Peyer's patch (tissue), 4 donors: ENCODE measurements around the gene TSN. TPM values are rescaled to one million over a fixed set of nuclear protein-coding genes. Genes with fewer than 3 reads are reported as not detected.

ENCODE experiments used
- DNase-seq, 3 donors: peaks; one replicate each; pipeline ENCODE4 v3.0.0-alpha.2; 2017 to 2019
- H3K27ac ChIP-seq, 4 donors: fragments of 200-600 bp; sonication (generic); one replicate each; pipeline ENCODE4 v1.5.1; 2016 to 2019
- H3K27me3 ChIP-seq, 2 donors: fragments of 200-600 bp; sonication (generic); one replicate each; pipeline ENCODE4 v1.5.1; 2019
- H3K36me3 ChIP-seq, 3 donors: fragments of 200-600 bp; sonication (generic); one replicate each; pipeline ENCODE4 v1.5.1; 2016 to 2019
- H3K4me1 ChIP-seq, 4 donors: fragments of 200-600 bp; sonication (generic); one replicate each; pipeline ENCODE4 v1.5.1; 2016 to 2019
- H3K4me3 ChIP-seq, 4 donors: fragments of 200-600 bp; sonication (generic); 1 replicate in 3 of 4; 2 replicates in 1 of 4; pipeline ENCODE4 v1.5.1; 2016 to 2019; ENCODE audit warnings: mild to moderate bottlenecking in 1 of 4
- H3K9me3 ChIP-seq, 4 donors: fragments of 200-600 bp; sonication (generic); one replicate each; pipeline ENCODE4 v1.5.1; 2016 to 2019; ENCODE audit warnings: mild to moderate bottlenecking in 1 of 4
- POLR2A ChIP-seq, 2 donors: fragments of 450-650 bp; IDR thresholded peaks; one replicate each; pipeline ENCODE4 v1.5.1; 2017; ENCODE audit warnings: antibody characterized with exemption in 2 of 2, mild to moderate bottlenecking in 2 of 2, moderate library complexity in 2 of 2
- total RNA-seq, 4 donors: library from RNA; depleted of rRNA; stranded (reverse); fragments of >200 nt; gene quantifications; one replicate each; pipeline ENCODE4 v1.1.0, GENCODE V29; 2016
- TF ChIP-seq, protein P1 (sequence below), 6 experiments: fragments of 450-650 bp in 4 of 6; fragments of 200-600 bp in 2 of 6; sonication (generic) in 1 of 6; IDR thresholded peaks; one replicate each; pipeline ENCODE4 v1.5.1; 2017 to 2019; ENCODE audit warnings: antibody characterized with exemption in 6 of 6, mild to moderate bottlenecking in 3 of 6, moderate library complexity in 1 of 6

Gene TSN
- total RNA-seq, 4 donors from 2014 or later, result 23.1 to 31.9 (median 30.2) TPM

DNA sequence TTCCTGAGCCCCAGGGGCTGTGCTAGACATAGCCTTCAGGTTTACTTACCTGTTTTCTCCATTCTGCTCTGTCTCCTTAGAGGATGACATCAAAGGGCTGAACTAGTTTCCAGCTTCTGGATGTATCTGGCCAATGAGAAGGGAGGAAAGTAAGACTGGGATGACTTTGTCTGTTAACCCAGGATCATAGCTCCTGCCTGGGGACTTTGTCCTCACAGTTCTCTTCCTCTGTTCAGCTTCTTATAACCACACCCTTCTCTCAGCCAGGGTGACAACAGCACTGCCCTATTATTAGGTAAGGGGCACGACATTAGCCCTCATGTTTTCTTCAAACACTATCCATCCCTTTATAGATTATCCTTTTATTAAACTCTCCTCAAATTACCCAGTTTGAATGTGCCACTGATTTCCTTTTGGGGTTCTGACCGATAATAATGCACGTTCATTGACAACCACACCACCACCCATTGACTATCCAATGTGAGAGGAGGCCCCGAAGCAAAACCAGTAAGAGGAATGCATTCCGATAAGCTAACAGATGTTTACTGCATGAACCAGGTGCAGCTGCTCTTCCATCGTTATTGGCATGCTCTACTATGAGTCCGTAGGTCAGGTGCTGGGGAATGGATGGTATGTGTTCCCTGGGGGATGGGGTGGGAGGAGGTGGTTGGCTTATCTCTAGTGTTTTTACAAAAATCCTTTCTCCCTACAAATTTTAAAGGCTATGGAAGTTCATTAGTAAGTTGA is 23.5 kb downstream of the TSN start:
- TF ChIP-seq, protein P1, sequence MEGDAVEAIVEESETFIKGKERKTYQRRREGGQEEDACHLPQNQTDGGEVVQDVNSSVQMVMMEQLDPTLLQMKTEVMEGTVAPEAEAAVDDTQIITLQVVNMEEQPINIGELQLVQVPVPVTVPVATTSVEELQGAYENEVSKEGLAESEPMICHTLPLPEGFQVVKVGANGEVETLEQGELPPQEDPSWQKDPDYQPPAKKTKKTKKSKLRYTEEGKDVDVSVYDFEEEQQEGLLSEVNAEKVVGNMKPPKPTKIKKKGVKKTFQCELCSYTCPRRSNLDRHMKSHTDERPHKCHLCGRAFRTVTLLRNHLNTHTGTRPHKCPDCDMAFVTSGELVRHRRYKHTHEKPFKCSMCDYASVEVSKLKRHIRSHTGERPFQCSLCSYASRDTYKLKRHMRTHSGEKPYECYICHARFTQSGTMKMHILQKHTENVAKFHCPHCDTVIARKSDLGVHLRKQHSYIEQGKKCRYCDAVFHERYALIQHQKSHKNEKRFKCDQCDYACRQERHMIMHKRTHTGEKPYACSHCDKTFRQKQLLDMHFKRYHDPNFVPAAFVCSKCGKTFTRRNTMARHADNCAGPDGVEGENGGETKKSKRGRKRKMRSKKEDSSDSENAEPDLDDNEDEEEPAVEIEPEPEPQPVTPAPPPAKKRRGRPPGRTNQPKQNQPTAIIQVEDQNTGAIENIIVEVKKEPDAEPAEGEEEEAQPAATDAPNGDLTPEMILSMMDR (IDR thresholded peaks at IDR 0.05), result no peak
- Histone ChIP-seq H3K4me1 (no peaks in the 10 kb centered on the region), H3K9me3 (no peaks in the 10 kb centered on the region), H3K36me3 (no peaks in the 10 kb centered on the region), H3K4me3 (no peak overlapping the region), H3K27ac (no peak overlapping the region), H3K27me3 (no peaks in the 10 kb centered on the region)
- DNase-seq, result no peak

DNA sequence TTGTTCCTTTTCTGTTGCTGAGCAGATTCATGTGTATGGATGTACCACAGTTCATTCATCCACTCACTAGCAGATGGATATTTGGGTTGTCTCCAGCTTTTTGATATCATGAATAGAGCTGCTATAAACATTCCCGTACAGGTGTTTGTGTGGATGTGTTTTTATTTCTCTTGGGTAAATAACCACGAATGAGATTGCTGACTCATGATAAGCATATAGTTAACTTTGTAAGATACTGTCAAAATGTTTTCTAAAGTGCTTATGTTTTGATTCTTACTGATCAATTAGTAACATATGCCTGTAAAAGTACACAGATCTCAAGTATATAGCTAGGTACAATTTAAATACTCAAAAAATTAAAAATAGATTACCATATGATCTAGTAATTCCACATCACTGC is 27.7 kb downstream of the TSN start:
- no peak for TF ChIP-seq POLR2A (IDR thresholded peaks at IDR 0.05)
- TF ChIP-seq, protein P1 (IDR thresholded peaks at IDR 0.05), result no peak
- no peaks in the 10 kb centered on the region for H3K36me3 ChIP-seq
- H3K27me3 ChIP-seq, result no peaks in the 10 kb centered on the region
- H3K4me3 ChIP-seq, result no peak overlapping the region
- no peak overlapping the region for H3K27ac ChIP-seq
- H3K9me3 ChIP-seq, result no peaks in the 10 kb centered on the region
- no peak for DNase-seq
- H3K4me1 ChIP-seq, result no peaks in the 10 kb centered on the region

DNA sequence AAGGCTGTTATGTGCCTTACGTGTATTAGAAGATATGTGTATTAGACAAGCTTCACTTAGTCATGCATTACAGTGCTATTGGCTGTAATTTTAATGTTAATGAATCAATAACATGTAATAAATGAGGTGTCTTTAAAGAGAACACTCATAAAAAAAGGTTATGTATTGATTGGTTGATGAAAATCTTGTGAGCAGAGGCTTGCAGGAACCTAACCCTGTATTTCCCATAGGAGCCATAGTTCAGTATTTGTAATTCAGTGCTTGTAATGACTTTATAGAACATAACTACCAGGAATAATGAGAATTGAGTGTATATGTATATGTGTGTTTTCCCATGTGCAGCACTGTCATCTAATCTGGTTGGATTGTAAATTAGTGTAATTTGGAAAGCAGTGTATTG is 33.2 kb downstream of the TSN start:
- Histone ChIP-seq H3K9me3 (no peaks in the 10 kb centered on the region), H3K27ac (no peak overlapping the region), H3K4me1 (no peaks in the 10 kb centered on the region), H3K36me3 (no peaks in the 10 kb centered on the region), H3K4me3 (no peak overlapping the region), H3K27me3 (no peaks in the 10 kb centered on the region)
- TF ChIP-seq, protein P1 (IDR thresholded peaks at IDR 0.05), result no peak
- TF ChIP-seq POLR2A (IDR thresholded peaks at IDR 0.05), result no peak
- no peak for DNase-seq

DNA sequence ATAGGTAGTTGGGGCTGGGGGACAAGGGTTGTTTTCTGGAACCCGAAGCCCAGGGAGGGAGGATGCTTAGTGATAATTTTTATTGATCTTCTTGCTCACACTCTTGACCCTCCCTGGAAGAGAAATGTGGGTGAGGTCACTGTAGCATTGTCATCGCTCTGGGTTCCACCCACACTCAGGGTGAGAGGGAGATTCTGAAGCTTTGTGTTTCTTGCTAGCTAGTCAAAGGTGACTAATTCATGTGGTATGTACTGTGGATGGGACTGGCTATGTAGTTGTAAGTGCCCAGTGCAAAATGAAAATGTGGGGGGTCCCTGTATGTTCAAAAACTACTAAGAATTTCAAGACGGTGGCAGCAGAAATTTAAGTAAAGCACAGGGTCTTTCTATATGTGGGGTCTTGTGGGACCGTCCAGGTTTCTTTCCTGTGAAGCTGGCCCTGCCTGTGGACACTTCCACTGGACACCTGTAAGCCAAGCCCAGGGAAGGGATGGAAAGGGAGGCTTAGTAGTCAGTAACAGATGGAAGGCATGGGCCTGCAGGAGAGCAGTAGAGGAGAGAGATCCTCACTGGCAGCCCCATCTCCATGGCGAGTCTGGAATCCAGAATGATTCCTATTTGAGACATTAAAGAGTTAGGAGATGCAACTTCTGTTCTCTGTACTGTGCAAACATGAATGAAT is 35.0 kb downstream of the TSN start:
- DNase-seq, result no peak
- H3K4me1 ChIP-seq, result no peaks in the 10 kb centered on the region
- H3K4me3 ChIP-seq, result no peak overlapping the region
- no peaks in the 10 kb centered on the region for H3K27me3 ChIP-seq
- TF ChIP-seq, protein P1 (IDR thresholded peaks at IDR 0.05), result no peak
- no peak for TF ChIP-seq POLR2A (IDR thresholded peaks at IDR 0.05)
- no peak overlapping the region for H3K27ac ChIP-seq
- H3K36me3 ChIP-seq, result no peaks in the 10 kb centered on the region
- H3K9me3 ChIP-seq, result no peaks in the 10 kb centered on the region

DNA sequence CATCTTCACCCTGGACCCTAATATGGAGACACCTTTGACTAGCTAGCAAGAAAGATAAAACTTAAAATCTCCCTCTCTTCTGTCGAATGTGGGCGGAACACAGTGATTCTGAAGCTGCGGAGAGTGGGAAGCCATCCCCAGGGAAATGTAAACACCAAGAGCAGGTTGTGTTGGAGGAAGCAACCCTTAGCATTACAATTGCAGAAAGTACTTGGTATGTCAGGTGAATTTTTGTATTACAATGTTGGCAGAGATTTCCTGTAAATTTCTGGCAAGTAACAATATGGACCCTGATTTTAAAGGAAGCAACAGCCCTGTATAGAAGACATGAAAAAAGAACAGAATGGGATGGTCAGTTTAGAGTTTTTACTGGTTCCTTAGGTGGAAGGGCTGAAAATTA is 35.8 kb downstream of the TSN start:
- Histone ChIP-seq H3K36me3 (no peaks in the 10 kb centered on the region), H3K9me3 (no peaks in the 10 kb centered on the region), H3K4me1 (no peaks in the 10 kb centered on the region), H3K27ac (no peak overlapping the region), H3K4me3 (no peak overlapping the region), H3K27me3 (no peaks in the 10 kb centered on the region)
- no peak for TF ChIP-seq POLR2A (IDR thresholded peaks at IDR 0.05)
- TF ChIP-seq, protein P1 (IDR thresholded peaks at IDR 0.05), result no peak
- no peak for DNase-seq
